Adrenal gland (tissue), 12 donors: ENCODE results near the gene PPP1R12A. TPM values are rescaled to one million over a fixed set of nuclear protein-coding genes. Genes with fewer than 3 reads are reported as not detected.
A peak's percentile ranks its signal among the peaks of the same experiment; 100 is the strongest.
"Not testable (repeated sequence)": the region's sequence is repeated elsewhere in the genome, so short reads cannot be mapped to it uniquely, and the experiment has no call there.

Experiments used
- DNase-seq, 7 donors: peaks; one replicate each; pipeline ENCODE4 v3.0.0-alpha.2; 2019 to 2020
- H3K27ac ChIP-seq, 5 donors: fragments of 200-600 bp; sonication (generic) in 4 of 5; 1 replicate in 3 of 5; 2 replicates in 2 of 5; pipeline versions ENCODE4 v1.5.1 to v1.8.0; 2016 to 2020; ENCODE audit warnings: mild to moderate bottlenecking in 1 of 5
- H3K27me3 ChIP-seq: fragments of 200-600 bp; 2 replicates; pipeline ENCODE4 v1.8.0; 2021
- H3K36me3 ChIP-seq, 2 donors: fragments of 200-600 bp; replicated peaks in 1 of 2; 1 replicate in 1 of 2; 2 replicates in 1 of 2; pipeline versions ENCODE4 v1.5.1 to v1.8.0; 2018 to 2022
- H3K4me1 ChIP-seq, 2 donors: fragments of 200-600 bp; replicated peaks in 1 of 2; 1 replicate in 1 of 2; 2 replicates in 1 of 2; pipeline versions ENCODE4 v1.5.1 to v1.8.0; 2018 to 2021
- H3K4me3 ChIP-seq, 4 donors: fragments of 200-600 bp; sonication (generic) in 3 of 4; one replicate each; pipeline ENCODE4 v1.5.1; 2016 to 2018
- H3K9me3 ChIP-seq, 3 donors: fragments of 200-600 bp; sonication (generic) in 1 of 3; replicated peaks in 1 of 3; 1 replicate in 2 of 3; 2 replicates in 1 of 3; pipeline versions ENCODE4 v1.5.1 to v1.8.0; 2016 to 2021
- POLR2A ChIP-seq, 2 donors: fragments of 450-650 bp; IDR thresholded peaks; one replicate each; pipeline ENCODE4 v1.6.1; 2017; ENCODE audit warnings: antibody characterized with exemption in 2 of 2, mild to moderate bottlenecking in 2 of 2, moderate library complexity in 1 of 2
- WGBS, 4 donors: extraction: QIAGEN DNeasy Blood & Tissue Kit in 2 of 4; methylation state at CpG; one replicate each; pipeline versions ENCODE4 v1.1.5 to v1.1.7; 2013 to 2017; 5-methylcytosine and 5-hydroxymethylcytosine counted together
- intact Hi-C, 2 donors: fragments of 100-400 bp; cut with DNase I; formaldehyde crosslinking; loops; one replicate each; pipeline versions ENCODE4 v1.14.1 to v1.15.0; 2022 to 2023
- polyA plus RNA-seq, 3 donors: library from polyadenylated mRNA; stranded (reverse); fragments of 200-250 nt in 2 of 3; fragments of 350-450 nt in 1 of 3; fragmentation: Illumina TruSeq in 1 of 3; extraction: RNeasy Lipid Tissue Mini Kit (QIAGEN cat#74804) in 1 of 3; gene quantifications; one replicate each; pipeline ENCODE4 v1.2.3, GENCODE V29; 2013 to 2014
- total RNA-seq, 9 donors: library from RNA; depleted of rRNA in 4 of 9; stranded (reverse); fragments of >200 nt in 4 of 9; fragments of 120-200 nt in 1 of 9; fragmentation: NEBNext Ultra II Directional in 1 of 9; extraction: Animal tissue kit (Norgen Biotek cat#: 25700) in 1 of 9; gene quantifications; one replicate each; pipeline versions ENCODE4 v1.1.0 to v1.2.4, GENCODE V29; 2013 to 2023
- TF ChIP-seq, protein P1 (sequence below), 6 experiments: fragments of 450-650 bp in 4 of 6; fragments of 200-600 bp in 2 of 6; sonication (generic) in 1 of 6; IDR thresholded peaks; 1 replicate in 5 of 6; 2 replicates in 1 of 6; pipeline versions ENCODE4 v1.5.1 to v1.8.0; 2016 to 2021; ENCODE audit warnings: antibody characterized with exemption in 6 of 6, mild to moderate bottlenecking in 2 of 6, moderate library complexity in 1 of 6
- donor health status: healthy with polysubstance abuse.
- donor health status: Bipolar disorder and iron deficiency.
- donor health status: DM: yes; HTN: yes; CAD: no.
- donor health status: DM: no; HTN: no; CAD: no.
- donor health status: DM: no; HTN: no; CAD: no.
- donor health status: DM: yes; HTN: yes; CAD: no.

PPP1R12A gene
- total and polyA plus RNA-seq, 12 donors: 17.0 to 93.4 (median 50.0) TPM

DNA sequence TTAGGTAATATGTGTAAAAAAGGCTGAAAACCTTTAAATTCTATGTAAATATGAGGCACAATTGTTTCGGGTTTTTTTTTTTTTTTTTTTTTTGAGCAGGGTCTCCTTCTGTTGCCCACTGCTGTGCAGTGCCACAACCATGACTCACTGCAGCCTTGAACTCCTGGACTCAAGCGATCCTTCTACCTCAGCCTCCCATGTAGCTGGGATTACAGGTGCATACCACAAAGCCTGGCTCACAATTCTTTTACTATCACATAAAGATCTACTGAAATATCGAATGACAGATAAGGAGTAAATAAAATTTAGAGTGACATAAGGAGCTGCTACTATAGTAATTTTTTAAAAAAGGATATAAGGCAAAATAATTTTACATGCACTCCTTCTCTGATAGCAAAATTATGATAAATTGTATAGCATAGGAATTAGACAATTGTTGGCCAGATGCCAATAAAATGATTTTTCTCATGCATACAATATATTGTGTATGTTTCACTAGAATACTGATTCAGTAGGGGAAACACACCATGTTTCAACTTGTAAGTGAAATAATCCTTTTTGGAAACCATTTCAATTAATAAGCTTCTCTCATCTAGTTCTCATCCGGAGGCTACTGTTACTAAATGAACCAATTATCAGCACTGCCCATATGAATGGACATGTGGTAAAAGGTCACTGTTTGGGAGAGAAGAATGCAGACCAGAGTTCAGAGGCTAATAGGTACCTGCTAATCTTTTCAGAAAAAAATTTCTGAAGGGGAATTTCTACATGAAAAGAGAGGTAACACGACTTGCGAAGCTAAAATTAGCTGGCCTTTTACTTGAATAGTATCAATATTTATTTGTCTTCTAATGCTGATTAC is 108.4 kb downstream of the PPP1R12A start:
- H3K36me3 ChIP-seq: no peaks in the 10 kb centered on the region
- no peak for DNase-seq
- 85 to 91% (median 89%) methylated on average over 6 of the region's 6 CpGs for WGBS, 4 donors
- TF ChIP-seq POLR2A (IDR thresholded peaks at IDR 0.05): no peak
- TF ChIP-seq, protein P1, sequence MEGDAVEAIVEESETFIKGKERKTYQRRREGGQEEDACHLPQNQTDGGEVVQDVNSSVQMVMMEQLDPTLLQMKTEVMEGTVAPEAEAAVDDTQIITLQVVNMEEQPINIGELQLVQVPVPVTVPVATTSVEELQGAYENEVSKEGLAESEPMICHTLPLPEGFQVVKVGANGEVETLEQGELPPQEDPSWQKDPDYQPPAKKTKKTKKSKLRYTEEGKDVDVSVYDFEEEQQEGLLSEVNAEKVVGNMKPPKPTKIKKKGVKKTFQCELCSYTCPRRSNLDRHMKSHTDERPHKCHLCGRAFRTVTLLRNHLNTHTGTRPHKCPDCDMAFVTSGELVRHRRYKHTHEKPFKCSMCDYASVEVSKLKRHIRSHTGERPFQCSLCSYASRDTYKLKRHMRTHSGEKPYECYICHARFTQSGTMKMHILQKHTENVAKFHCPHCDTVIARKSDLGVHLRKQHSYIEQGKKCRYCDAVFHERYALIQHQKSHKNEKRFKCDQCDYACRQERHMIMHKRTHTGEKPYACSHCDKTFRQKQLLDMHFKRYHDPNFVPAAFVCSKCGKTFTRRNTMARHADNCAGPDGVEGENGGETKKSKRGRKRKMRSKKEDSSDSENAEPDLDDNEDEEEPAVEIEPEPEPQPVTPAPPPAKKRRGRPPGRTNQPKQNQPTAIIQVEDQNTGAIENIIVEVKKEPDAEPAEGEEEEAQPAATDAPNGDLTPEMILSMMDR (IDR thresholded peaks at IDR 0.05): no peak
- no peaks in the 10 kb centered on the region for H3K27me3 ChIP-seq
- no peaks in the 10 kb centered on the region for H3K9me3 ChIP-seq
- H3K4me3 ChIP-seq: no peak overlapping the region
- H3K27ac ChIP-seq: no peak overlapping the region
- intact Hi-C loops: no loop called here
- H3K4me1 ChIP-seq: peaks cover 0 to 16% of the 10 kb centered on the region in 2 donors

DNA sequence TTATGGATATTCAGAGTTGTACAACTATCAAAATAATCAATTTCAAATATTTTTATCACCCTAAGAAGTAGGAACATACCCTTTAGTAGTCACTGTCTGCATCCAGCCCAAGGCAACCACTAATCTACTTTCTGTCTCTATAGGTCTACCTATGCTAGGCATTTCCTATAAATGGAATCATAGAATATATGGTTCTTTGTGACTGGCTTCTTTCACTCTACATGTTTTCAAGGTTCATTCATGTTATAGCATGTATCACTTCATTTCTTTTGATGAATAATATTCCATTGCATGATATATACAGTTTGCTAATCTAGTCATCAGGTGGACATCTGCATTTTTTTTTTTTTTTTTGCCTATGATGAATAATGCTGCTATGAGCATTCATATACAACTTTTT is 112.4 kb downstream of the PPP1R12A start:
- peaks cover 0 to 32% of the 10 kb centered on the region in 2 donors for H3K4me1 ChIP-seq
- TF ChIP-seq, protein P1 (IDR thresholded peaks at IDR 0.05): no peak
- TF ChIP-seq POLR2A (IDR thresholded peaks at IDR 0.05): no peak
- H3K36me3 ChIP-seq: peaks cover 0 to 5% of the 10 kb centered on the region in 2 donors
- no peak overlapping the region for H3K27ac ChIP-seq
- H3K9me3 ChIP-seq: no peaks in the 10 kb centered on the region
- no peaks in the 10 kb centered on the region for H3K27me3 ChIP-seq
- intact Hi-C loops: no loop called here
- no peak overlapping the region for H3K4me3 ChIP-seq
- no peak for DNase-seq

DNA sequence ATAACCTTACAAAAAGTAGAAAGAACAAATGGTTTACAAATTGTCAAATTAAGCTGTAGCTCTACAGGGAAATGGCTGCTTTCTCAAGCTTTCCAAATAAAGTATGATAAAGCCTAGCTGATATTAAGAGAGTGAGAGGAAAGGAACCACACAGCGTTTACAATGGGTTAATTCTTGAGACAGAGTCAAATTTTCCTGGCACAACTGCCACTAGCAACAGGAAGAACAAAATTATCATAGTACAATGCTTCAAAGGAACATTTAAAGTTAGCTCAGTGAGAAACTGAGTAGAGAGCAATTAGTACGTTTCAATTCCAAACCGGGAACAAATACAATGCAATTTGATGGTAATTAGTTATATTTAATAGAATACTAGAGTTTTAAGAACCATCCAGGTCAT is 116.0 kb downstream of the PPP1R12A start:
- H3K27me3 ChIP-seq: no peaks in the 10 kb centered on the region
- H3K27ac ChIP-seq: peak overlapping the region in 4 of 5 donors; percentile 6 to 50 (median 17)
- TF ChIP-seq POLR2A (IDR thresholded peaks at IDR 0.05): no peak
- TF ChIP-seq, protein P1 (IDR thresholded peaks at IDR 0.05): no peak
- peak in 2 of 7 donors; percentile 29 to 34 for DNase-seq
- intact Hi-C loops: no loop called here
- H3K9me3 ChIP-seq: no peaks in the 10 kb centered on the region
- 19 to 43% (median 40%) methylated on average over 3 of the region's 3 CpGs for WGBS, 4 donors
- peaks cover 0 to 26% of the 10 kb centered on the region in 2 donors for H3K4me1 ChIP-seq
- peaks cover 0 to 5% of the 10 kb centered on the region in 2 donors for H3K36me3 ChIP-seq
- no peak overlapping the region for H3K4me3 ChIP-seq

DNA sequence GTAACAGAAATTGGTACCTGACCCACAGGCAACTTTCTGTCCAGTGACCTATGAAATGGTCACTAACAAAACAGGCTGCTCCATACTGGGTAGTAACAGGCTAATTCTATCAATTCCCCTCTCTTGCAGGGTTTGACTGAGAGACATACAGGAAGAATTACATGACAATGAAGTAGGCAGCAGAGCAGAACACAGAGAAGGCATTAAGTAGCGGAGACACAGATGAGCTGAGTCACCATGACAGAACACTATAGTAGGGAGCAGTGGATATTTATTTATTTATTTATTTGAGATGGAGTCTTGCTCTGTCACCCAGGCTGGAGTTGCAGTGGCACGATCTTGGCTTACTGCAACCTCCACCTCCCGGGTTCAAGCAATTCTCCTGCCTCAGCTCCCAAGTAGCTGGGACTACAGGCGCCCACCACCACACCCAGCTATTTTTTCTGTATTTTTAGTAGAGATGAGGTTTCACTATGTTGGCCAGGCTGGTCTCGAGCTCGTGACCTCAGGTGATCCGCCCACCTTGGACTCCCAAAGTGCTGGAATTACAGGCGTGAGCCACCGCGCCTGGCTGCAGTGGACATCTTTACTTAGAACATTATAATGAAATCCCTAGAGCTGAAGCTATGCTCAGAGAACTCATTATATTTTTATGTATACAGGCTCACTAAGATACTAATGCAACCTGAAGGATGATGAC is 150.4 kb downstream of the PPP1R12A start:
- peaks cover 0 to 43% of the 10 kb centered on the region in 2 donors for H3K36me3 ChIP-seq

More for the DNA sequence above, 150.4 kb downstream of the PPP1R12A start:
- H3K27ac ChIP-seq, H3K27me3 ChIP-seq, intact Hi-C loops, DNase-seq, H3K4me3 ChIP-seq, H3K9me3 ChIP-seq: not testable (repeated sequence)
- H3K4me1 ChIP-seq: peaks cover 8 to 12% of the 10 kb centered on the region in 2 donors
- WGBS, 4 donors: 86 to 98% (median 97%) methylated on average over 10 of the region's 10 CpGs
